ENCODE results near the gene UBAP2L.

The UBAP2L gene, protein sequence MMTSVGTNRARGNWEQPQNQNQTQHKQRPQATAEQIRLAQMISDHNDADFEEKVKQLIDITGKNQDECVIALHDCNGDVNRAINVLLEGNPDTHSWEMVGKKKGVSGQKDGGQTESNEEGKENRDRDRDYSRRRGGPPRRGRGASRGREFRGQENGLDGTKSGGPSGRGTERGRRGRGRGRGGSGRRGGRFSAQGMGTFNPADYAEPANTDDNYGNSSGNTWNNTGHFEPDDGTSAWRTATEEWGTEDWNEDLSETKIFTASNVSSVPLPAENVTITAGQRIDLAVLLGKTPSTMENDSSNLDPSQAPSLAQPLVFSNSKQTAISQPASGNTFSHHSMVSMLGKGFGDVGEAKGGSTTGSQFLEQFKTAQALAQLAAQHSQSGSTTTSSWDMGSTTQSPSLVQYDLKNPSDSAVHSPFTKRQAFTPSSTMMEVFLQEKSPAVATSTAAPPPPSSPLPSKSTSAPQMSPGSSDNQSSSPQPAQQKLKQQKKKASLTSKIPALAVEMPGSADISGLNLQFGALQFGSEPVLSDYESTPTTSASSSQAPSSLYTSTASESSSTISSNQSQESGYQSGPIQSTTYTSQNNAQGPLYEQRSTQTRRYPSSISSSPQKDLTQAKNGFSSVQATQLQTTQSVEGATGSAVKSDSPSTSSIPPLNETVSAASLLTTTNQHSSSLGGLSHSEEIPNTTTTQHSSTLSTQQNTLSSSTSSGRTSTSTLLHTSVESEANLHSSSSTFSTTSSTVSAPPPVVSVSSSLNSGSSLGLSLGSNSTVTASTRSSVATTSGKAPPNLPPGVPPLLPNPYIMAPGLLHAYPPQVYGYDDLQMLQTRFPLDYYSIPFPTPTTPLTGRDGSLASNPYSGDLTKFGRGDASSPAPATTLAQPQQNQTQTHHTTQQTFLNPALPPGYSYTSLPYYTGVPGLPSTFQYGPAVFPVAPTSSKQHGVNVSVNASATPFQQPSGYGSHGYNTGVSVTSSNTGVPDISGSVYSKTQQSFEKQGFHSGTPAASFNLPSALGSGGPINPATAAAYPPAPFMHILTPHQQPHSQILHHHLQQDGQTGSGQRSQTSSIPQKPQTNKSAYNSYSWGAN

DNA sequence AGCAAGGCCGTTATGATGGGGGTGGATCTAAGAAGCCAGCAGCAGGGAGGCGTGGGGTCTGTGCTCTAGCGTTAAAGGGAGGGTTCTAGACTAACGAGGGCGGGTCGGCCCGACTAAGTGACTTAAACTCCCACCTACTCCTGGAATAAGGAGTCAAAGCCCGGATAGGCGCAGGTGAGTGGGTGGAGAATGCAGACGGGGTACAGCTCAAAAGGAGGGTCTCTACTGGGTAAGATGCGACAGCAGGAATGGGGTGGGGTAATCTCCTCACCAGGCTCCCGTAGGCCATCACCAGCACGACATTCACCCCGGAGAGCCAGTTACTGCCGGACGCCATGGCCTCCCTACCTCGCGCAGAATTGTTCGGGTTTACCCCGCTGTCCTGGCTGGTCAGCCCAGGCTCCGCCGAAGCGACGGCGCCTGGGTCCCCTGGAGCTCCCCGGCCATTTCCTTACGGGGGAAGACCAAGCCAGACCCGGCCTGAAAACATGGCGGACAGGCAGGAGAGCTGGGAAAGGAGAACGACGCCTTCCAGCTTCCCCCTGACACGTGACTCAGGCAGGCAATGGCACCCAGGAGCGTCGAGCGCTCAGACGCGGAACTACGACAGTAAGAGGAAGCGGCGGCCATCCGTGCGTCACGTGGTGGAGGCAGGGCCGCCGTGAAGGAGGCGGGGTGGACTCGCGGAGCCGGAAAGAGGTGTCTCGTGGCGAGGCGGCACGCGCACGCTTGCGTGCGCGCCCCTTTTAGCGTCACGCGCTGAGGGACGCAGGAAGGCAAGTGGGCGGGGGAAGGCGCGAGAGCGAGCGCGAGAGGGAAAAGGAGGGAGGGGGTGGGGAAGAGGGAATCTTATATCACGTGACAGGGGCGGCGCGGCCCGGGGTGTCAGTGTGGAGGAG, at the start of gene UBAP2L:
Gene UBAP2L, plus strand, starts transcription at position 885 of the 899 bp plus-strand sequence. CDS start 4,169 bp downstream, outside the sequence.
- peaks cover 25% of the 10 kb centered on the region for H3K36me3 ChIP-seq (ENCODE audit: low read length)
- peak within 1 kb of the TSS; percentile 85 for H3K4me3 ChIP-seq (ENCODE audit: insufficient read depth, low read length, poor library complexity, severe bottlenecking)
- peak within 1 kb of the TSS; percentile 57 for H2AFZ ChIP-seq (ENCODE audit: low read depth, low read length, severe bottlenecking)
- peak within 1 kb of the TSS; percentile 74 for H3K27ac ChIP-seq (ENCODE audit: low read depth, low read length)
- no peak for TF ChIP-seq EZH2phosphoT487 (conservative IDR thresholded peaks at IDR 0.05; ENCODE audit: low read length)
- TF ChIP-seq, protein P1, sequence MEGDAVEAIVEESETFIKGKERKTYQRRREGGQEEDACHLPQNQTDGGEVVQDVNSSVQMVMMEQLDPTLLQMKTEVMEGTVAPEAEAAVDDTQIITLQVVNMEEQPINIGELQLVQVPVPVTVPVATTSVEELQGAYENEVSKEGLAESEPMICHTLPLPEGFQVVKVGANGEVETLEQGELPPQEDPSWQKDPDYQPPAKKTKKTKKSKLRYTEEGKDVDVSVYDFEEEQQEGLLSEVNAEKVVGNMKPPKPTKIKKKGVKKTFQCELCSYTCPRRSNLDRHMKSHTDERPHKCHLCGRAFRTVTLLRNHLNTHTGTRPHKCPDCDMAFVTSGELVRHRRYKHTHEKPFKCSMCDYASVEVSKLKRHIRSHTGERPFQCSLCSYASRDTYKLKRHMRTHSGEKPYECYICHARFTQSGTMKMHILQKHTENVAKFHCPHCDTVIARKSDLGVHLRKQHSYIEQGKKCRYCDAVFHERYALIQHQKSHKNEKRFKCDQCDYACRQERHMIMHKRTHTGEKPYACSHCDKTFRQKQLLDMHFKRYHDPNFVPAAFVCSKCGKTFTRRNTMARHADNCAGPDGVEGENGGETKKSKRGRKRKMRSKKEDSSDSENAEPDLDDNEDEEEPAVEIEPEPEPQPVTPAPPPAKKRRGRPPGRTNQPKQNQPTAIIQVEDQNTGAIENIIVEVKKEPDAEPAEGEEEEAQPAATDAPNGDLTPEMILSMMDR (IDR thresholded peaks at IDR 0.05; ENCODE audit: insufficient read depth, low read length, poor library complexity, severe bottlenecking) = no peak
- 0 out of 2 replicates have a peak, but pooled peaks cover 7% of the 10 kb centered on the region for H3F3A ChIP-seq (ENCODE audit: insufficient read depth)
- peak within 1 kb of the TSS; percentile 98 for H3K4me2 ChIP-seq (ENCODE audit: low read depth, low read length, poor library complexity, severe bottlenecking)
- peaks cover 89% of the 10 kb centered on the region for H3K79me2 ChIP-seq (ENCODE audit: insufficient read depth, low read length)
- peaks cover 30% of the 10 kb centered on the region for H4K20me1 ChIP-seq (ENCODE audit: low read depth, low read length)
- no peaks in the 10 kb centered on the region for H3K27me3 ChIP-seq (ENCODE audit: low read length)
- H3K9me2 ChIP-seq (replicated peaks; ENCODE audit: insufficient read depth, low read length) = no peaks in the 10 kb centered on the region
- peak within 1 kb of the TSS; percentile 93 for H3K9ac ChIP-seq (ENCODE audit: low read length)
- no peaks in the 10 kb centered on the region for H3K9me3 ChIP-seq (ENCODE audit: insufficient read depth, low read length)

DNA sequence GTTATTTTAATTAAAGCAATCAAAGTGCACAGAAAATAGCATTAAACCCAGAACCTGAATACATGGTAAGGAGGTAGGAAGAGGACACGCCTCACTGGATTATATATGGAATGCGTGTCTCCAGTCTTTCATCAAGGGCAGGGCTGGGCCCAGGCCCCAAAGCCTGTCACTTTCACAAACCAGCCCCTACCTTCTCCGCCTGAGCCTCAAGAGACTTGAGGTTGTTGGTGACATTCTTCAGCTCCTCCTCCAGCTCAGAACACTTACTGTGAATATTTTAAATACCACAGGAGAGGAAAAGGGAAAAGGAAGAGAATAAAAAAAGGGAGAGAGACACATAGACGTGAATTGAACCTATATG, 49.6 kb upstream of the UBAP2L start:
- Histone ChIP-seq H3F3A (ENCODE audit: insufficient read depth) (no peaks in the 10 kb centered on the region), H2AFZ (ENCODE audit: low read depth, low read length, severe bottlenecking) (no peak overlapping the region), H3K4me3 (ENCODE audit: insufficient read depth, low read length, poor library complexity, severe bottlenecking) (no peak overlapping the region), H3K79me2 (ENCODE audit: insufficient read depth, low read length) (peaks cover 18% of the 10 kb centered on the region), H3K9me3 (ENCODE audit: insufficient read depth, low read length) (no peaks in the 10 kb centered on the region), H3K9ac (ENCODE audit: low read length) (no peak overlapping the region), H3K27ac (ENCODE audit: low read depth, low read length) (no peak overlapping the region), H4K20me1 (ENCODE audit: low read depth, low read length) (peaks cover 4% of the 10 kb centered on the region; the same call in 1 of the 2 replicates), H3K36me3 (ENCODE audit: low read length) (peaks cover 31% of the 10 kb centered on the region), H3K9me2 (replicated peaks; ENCODE audit: insufficient read depth, low read length) (no peaks in the 10 kb centered on the region), H3K27me3 (ENCODE audit: low read length) (no peaks in the 10 kb centered on the region), H3K4me2 (ENCODE audit: low read depth, low read length, poor library complexity, severe bottlenecking) (no peak overlapping the region)
- TF ChIP-seq, protein P1 (IDR thresholded peaks at IDR 0.05; ENCODE audit: insufficient read depth, low read length, poor library complexity, severe bottlenecking) = no peak
- no peak for TF ChIP-seq EZH2phosphoT487 (conservative IDR thresholded peaks at IDR 0.05; ENCODE audit: low read length)

DNA sequence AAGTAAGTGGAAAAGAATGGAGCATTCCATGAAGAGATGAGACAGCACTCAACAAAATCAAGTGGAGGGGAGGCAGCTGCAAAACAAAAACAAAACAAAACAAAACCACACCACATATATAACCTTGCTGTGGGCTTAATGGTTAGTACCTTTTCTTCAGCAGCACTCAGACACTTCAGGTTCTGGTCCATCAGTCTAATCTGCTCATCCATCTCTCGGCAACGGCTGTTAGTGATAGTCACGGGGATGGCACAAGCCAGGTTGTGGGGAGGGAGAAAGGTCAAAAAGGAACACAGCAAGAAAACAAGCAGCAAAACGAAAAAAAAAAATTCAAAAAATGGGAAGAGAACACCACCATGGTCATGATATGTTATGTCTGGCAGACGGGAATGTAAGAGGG, 48.9 kb upstream of the UBAP2L start:
- H3K4me2 ChIP-seq (ENCODE audit: low read depth, low read length, poor library complexity, severe bottlenecking) = no peak overlapping the region
- H3K9me2 ChIP-seq (replicated peaks; ENCODE audit: insufficient read depth, low read length) = no peaks in the 10 kb centered on the region
- H3K27ac ChIP-seq (ENCODE audit: low read depth, low read length) = no peak overlapping the region
- H3K9ac ChIP-seq (ENCODE audit: low read length) = no peak overlapping the region
- no peak for TF ChIP-seq EZH2phosphoT487 (conservative IDR thresholded peaks at IDR 0.05; ENCODE audit: low read length)
- TF ChIP-seq, protein P1 (IDR thresholded peaks at IDR 0.05; ENCODE audit: insufficient read depth, low read length, poor library complexity, severe bottlenecking) = no peak
- H3F3A ChIP-seq (ENCODE audit: insufficient read depth) = no peaks in the 10 kb centered on the region
- no peaks in the 10 kb centered on the region for H3K9me3 ChIP-seq (ENCODE audit: insufficient read depth, low read length)
- peaks cover 4% of the 10 kb centered on the region; the same call in 1 of the 2 replicates for H4K20me1 ChIP-seq (ENCODE audit: low read depth, low read length)
- H3K4me3 ChIP-seq (ENCODE audit: insufficient read depth, low read length, poor library complexity, severe bottlenecking) = no peak overlapping the region
- peaks cover 25% of the 10 kb centered on the region for H3K79me2 ChIP-seq (ENCODE audit: insufficient read depth, low read length)
- H3K36me3 ChIP-seq (ENCODE audit: low read length) = peaks cover 30% of the 10 kb centered on the region
- H3K27me3 ChIP-seq (ENCODE audit: low read length) = no peaks in the 10 kb centered on the region
- H2AFZ ChIP-seq (ENCODE audit: low read depth, low read length, severe bottlenecking) = no peak overlapping the region

Measured in SU-DHL-6 (cell line).